HG03196 (cell line): ENCODE measurements around the gene SLC26A8.
"Not testable (repeated sequence)": the region's sequence is repeated elsewhere in the genome, so short reads cannot be mapped to it uniquely, and the experiment has no call there.

Experiments
- ATAC-seq: cut with Tn5 transposase; IDR thresholded peaks from one replicate; pipeline ENCODE4 v1.9.1; 2021; ENCODE audit not compliant: unreplicated experiment

SLC26A8 gene

DNA sequence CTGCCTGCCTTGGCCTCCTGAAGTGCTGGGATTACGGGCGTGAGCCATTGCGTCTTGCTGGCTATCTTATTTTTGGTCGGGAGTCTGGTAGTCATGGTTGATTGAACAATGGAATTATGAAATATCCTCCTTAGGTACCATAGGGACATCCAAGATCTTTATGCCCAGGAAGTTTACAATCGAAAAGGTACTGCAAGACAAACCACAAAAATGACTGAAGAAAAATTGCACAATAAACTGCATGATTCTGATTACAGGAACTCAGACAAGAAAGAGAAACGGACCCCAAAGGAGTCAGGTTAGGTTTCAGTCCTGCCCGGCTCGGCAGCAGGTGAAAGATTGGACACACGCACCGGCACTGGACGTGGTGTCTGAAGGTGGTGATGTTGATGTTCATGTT, 5.3 kb downstream of the SLC26A8 start:
- ATAC-seq = no peak

DNA sequence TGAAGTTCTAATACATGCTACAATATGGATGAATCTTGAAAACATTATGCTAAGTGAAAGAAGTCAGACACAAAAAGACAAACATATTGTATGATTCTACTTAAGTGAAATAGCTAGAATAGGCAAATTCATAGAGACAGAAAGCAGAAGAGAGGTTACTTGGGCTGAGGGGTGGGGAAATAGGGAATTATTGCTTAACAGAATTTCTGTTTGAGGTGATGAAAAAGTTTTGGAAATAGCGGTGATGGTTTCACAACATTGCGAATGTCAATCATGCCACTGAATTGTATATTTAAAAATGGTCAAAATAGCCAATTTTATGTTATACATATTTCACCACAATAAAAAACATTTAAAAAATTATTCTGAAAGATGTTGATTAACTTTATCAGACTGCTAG, 6.1 kb downstream of the SLC26A8 start:
- ATAC-seq = no peak

DNA sequence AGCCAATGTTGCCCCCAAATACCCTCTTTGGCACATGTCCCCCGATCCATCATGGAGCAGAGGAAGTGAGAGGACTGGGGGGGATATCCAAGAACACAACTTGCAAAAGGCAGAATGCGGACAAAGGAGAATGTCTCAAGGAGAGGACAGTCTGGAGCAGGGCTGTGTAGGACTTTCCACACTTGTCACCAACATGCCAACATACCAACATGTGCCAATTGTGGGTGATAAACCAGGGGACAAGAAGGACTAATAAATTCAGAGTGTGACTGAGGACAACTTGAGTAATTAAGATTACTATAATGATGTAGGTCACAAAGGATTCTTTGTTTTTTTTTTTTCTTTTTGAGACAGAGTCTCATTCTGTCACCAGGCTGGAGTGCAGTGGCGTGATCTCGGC, 8.8 kb downstream of the SLC26A8 start:
- ATAC-seq = no peak

DNA sequence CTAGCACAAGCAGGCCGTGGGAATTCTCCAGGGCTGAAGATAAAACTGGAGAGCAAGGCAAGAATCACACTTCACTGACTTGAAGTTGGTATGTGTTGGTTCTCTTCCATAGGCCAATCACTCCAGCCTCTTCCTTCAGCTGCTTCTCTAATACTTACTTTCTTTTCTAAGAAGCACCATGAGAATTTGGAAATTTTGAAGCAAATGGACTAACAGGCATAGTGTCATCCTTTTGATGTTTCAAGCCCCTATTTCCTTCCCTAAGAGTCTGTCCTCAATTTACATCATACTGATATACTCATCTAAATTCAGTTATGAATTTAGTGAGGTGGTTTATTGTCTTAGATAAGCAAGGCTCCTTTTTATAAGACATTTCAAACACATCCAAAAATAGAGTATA, 24.0 kb downstream of the SLC26A8 start:
- ATAC-seq = no peak

DNA sequence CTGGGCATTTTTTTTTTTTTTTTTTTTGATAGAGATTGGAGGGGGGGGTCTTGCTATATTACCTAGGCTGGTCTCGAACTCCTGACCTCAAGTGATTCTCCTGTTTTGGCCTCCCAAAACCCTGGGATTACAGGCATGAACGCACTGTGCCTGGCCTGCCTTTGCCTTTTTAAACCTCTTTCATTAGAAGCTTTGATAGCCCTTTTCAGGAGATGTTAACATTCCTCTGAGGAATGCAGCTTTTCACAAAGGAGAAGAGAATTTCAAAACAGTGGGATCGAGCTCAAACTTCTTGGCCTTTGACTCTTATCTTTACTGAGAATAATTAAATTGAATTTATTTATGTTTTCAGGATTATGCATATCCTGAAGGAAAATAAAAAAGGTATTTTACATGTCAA, 31.3 kb downstream of the SLC26A8 start:
- ATAC-seq = no peak

DNA sequence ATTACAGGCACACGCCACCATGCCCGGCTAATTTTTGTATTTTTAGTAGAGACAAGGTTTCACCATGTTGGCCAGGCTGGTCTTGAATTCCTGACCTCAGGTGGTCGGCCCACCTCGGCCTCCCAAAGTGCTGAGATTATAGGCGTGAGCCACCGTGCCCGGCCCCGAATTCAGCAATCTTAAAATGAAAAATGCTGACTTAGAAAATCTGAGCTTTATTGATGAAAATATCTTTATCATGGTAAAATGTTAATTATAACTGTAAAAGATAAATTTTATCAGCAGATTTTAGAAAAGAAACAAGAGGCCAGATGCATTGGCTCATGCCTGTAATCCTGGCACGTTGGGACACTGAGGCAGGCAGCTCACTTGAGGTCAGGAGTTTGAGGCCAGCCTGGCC, 36.4 kb downstream of the SLC26A8 start:
- not testable (repeated sequence) for ATAC-seq

DNA sequence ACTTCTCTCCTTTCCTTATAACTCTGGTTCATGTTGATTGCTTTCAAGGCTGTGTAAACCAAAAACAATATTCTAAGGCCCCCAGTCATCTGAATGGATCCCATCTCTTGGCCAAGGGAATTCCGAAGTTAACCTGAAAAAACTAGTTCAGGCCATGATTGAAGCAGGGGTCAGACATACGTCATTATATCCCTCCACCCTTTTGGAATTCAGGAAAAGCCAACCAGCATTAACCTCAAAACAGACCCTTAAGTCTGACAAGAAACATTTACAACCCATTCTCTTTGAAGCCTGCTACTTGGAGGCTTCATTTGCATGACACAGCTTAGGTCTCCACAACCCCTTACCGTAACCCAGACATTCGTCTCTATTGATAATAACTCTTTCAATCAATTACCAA, 39.7 kb downstream of the SLC26A8 start:
- ATAC-seq = no peak

DNA sequence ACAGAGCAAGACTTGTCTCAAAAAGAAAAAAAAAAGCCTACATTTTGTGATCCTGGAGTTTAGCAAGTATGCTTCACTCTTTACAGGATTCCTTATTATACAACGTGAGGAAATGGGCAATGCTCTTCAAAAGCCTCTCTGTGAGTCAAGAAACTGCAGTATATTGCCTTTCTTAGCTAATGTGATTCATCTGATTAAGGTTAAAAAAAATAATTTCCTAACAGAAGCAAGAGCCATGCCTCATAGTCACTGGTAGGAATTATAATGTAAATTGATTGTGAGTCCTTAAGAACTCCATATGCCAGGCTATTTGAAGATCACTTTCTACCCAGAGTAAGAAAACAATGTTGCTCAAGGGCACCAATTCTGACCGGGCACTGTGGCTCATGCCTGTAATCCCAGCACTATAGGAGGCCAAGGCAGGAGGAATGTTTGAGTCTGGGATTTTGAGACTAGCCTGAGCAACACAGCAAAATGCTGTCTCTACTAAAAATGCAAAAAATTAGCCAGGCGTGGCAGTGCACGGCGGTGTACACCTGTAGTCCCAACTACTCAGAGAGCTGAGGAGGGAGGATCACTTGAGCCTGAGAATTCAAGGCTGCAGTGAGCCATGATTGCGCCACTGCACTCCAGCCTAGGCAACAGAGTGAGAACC, 43.3 kb downstream of the SLC26A8 start:
- ATAC-seq = no peak

DNA sequence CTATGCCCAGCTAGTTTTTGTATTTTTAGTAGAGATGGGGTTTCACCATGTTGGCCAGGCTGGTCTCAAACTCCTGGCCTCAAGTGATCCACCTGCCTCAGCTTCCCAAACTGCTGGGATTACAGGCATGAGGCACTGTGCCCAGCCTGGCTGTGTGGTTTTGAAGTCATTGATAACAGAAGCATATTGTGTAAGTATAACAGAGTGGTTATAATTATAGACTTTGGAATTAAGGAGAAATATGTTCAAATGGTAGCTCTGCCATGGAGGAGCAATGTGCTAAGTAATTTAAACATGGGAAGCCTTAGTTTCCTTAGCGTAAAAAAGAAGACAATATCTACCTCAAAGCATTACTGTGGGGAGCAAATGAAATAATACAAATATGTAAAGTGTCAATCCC, 44.3 kb downstream of the SLC26A8 start:
- not testable (repeated sequence) for ATAC-seq

DNA sequence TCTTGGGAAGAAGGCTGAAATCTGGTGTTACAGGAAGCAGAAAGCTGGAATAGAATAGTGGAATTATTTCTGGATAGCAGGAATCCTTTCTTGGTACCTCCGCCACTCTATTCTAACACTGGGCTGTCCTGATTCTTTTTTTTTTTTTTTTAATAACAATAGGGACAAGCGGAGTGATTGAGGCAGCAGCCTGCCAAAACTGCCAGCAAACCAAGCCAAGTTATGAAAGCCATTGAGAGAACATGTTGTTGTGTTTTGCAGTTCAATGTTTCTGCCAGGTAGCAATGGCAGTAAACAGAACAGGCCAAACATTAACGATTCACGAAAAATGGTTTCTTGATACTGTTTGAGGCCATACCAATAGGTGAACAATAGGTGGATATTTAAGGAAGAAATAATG, 47.1 kb downstream of the SLC26A8 start:
- ATAC-seq = no peak

DNA sequence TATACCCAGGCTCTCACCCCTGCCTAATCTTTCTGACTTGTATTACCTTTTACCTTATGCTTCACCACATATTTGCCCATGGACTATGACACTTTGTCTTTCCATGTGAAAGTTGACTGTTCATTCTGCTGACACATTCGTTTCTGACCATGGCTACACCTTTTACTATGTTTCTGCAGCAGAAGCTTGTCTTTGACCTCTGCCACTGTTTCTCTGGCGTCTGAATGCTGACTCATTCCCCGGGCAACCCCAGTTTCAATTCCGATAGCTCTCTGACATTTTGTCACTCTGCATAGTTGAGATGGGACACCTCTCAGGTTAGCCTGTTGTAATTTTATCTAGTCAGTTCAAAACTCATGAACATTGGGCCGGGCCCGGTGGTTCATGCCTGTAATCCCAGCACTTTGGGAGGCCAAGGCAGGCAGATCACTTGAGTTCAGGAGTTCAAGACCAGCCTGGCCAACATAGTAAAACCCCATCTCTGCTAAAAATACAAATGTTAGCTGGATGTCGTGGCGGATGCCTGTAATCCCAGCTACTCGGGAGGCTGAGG, 50.7 kb downstream of the SLC26A8 start:
- peak; percentile 71 for ATAC-seq

DNA sequence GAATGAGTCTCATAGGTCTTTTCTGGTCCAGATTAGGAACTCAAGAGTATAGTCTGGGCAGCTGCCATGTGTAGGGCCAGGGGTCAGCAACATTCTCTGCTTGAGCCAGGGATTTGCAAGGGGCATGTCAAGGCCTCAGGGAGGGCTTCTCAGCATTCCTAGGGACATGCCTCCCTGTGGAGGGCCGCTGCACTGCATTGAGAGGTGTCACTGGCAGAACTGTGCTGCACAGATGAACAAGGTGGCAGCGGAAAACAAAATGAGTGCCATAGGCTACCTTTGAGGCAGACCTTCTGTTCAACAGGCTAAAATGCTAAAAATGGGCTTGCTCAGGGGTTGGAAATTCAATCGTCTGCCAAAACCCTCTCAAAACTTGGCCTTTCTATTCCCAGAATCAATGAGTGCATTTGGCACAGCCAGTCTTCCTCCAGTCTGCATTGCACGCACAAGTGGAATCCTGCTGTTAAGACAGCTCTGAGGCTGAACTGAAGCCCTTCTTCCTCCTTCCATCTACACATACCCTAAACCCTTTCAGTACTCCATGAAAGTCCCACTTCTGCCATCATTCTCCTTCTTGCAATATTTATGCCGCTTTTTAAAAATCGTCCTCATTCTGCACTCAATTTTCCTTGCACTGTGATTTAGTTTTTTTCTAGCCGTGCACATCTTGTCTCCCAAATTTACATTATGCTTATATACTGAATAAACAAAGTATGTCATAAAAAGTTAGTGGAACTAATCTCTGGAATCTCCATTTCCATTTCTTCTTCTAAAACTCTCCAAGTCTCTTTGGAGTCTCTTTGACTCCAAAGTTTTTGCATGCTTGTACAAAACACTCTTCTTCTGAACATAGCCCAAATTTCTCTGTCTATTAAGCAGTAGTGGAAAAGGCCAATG, 51.7 kb downstream of the SLC26A8 start:
- no peak for ATAC-seq

DNA sequence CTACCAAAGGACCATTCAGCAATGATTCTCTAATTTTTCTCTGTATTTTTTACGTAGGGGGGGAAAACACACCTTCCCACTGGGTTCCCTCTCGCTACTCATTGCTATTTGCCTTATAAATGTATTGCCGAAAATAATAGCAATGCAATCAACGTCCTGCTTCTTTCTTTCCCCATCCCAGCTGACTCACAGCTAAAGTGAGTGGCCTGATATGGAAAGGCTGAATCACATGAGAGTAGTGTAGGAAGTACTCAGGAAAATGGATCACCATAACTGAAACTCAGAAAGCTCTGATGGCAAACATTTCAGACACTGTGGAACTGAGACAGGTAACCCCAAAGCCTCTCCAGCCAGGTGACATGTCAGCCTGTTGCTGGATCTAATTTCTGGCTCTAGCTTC, 54.3 kb downstream of the SLC26A8 start:
- ATAC-seq = no peak

DNA sequence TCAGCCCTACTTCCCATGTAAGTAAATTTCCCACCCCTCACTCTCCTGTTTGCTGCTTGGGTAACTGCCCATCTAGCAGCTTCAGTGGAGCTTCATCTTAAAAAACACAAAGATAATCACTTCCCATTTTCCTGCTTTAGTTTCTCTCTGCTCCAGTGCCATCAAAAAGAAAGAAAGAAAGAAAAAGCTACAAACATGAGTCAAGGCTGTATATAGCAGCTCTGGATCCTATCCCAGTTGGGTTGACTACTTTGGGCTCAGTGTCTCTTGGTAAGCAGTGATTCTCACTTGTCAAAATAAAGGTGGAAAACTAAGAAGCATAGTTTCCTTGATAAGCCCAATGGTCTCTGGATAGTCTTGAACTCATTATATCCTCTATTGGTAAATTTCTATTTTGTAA, 54.8 kb downstream of the SLC26A8 start:
- ATAC-seq = no peak

DNA sequence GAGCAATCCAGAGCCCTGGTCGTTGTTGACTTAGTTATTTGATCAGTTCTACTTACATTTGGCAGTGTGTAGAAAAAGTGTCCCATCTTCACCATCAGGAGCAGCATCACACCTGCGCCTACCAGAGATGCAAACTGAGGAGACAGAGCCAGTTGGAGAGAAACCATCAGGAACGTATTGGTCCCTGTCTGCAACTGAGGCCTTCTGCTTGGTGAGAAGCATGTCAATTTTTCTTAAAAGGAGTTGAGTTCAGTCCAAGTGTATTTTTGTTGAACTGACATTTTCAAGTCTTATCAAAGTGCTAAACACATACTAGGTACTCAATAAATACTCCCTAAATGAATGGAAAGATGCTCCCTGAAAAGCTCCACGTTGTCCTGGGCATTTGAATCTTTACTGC, 55.6 kb downstream of the SLC26A8 start:
- no peak for ATAC-seq

DNA sequence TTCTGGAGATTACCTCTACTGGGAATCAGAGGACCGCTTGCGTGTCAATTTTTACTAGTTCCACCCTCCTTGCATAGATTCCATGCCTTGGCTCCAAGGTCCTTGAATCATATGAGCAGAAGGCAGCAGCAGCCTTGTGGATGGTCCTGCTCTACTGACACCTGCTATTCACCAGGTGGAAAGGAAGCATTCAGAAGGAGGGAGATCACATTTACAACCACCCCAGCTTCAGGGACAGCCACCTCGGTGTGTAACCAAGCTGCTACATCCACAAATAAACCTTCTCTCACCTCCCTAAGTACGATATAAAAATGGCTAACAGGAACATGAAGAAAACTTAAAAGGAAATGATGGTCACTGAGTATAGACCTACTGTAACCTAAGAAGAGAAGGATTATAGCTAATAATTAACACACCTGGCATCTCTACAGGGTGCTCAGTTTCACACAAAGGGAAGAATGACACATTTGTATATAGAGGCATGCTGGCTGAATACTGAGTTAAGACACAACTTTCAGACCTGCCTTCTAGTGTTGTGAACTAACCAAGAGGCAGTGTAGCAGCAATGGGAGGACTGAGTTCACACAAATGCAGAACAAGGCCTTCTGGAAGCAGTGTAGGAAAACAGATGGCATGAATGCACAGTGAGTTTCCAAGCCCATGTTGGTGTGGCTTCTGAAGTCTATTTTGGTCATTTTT, 57.2 kb downstream of the SLC26A8 start:
- ATAC-seq = no peak

DNA sequence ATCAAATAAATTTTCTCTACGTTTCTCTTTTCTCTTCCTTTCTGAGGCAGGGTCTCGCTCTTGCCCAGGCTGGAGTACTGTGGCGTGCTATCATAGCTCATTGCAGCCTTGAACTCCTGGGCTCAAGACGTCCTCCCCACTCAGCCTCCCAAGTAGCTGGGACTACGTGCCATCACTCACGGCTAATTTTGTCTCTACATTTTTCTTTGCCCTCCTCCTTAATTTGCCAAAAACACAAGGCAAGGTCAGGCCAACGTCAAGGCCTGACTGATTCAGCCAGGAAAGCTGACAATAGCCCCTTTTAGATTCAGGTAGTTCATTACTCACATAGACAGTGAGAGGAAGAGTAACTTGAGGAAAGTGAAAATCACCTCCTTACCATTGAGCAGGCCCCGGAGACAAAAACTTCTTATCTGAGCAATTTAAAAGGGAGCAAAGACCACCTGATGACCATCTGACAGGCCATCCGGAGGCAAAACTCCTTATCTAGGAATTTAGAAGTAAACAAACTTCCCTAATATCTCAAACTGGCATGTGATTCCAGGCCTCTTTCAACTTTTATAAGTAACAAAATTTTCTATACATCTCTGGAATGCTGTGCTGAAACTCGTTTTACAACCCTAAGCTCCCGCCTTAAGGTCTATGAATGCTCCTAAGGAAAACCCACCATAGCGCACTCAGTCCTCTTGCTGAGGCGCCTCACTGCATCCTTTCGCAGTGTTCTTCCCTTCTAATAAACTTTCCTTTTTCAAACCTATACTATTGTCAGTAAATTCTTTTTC, 61.5 kb downstream of the SLC26A8 start:
- no peak for ATAC-seq

DNA sequence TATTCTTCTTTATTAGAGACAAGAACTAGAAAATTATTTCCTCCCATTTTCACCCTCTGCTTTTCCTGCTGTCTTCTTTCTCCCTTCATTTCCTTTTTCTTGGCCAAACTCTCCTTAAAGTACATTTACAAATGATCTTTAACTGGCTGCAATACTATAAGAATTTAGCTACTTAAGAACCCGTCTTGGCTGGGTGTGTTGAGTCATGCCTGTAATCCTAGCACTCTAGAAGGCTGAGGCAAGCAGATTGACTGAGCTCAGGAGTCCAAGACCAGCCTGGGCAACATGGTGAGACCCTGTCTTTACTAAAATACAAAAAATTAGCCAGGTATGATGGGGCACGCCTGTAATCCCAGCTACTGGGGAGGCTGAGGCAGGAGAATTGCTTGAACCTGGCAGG, 64.3 kb downstream of the SLC26A8 start:
- ATAC-seq = no peak

DNA sequence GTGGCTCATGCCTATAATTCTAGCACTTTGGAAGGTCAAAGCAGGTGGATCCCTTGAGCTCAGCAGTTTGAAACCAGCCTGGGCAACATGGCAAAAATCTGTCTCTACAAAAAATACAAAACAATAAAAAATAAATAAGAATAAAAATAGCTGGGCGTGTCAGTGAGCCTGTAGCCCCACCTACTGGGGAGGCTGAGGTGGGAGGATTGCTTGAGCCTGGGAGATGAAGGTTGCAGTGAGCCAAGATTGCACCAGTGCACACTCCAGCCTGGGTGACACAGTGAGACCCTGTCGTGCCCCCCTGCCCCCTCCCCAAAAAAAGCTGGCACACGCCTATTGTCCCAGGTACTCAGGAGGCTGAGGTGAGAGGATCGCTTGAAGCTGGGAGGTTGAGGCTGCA, 68.5 kb downstream of the SLC26A8 start:
- no peak for ATAC-seq

DNA sequence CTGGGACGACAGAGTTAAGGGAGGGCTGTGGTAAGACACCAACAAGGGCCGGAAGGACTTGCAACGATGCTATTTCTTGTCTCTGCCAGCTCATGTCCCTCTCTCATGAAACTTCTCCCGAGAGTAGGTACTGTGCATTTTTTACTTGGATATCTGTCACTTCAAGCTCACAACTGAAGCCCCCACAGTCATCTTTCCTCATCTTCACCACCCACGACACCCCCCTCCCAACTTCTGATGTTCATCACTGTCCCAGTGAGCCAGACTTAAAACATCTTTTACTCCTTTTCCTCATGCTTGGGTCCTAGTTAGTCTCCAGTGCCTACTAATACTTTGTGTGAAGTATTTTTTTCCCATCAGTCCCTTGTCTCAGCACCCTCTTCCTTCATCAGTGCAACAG, 68.9 kb downstream of the SLC26A8 start:
- ATAC-seq = no peak

DNA sequence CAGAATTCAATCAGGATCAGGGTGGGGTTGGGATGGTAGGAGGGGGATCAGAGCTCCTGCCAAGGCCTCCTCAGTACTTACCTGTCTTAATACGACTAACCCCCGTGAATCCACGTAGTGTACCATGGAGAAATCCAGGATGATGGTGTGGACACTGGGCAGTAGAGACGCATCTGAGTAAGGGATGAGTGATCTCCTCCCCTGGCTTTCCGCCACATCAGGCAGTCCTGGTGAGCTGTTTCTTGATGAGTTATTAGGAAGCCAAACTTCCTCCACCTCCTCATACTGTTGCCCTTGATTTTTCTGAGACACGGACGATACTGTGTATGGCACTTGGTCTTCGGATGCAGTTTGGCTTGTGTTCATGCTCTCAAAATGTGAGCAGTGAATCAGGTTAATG, 69.4 kb downstream of the SLC26A8 start:
- ATAC-seq = no peak
